IPS DF 4.7 (cell line): ENCODE measurements around the gene SPEF1.
"Not testable (repeated sequence)": the region's sequence is repeated elsewhere in the genome, so short reads cannot be mapped to it uniquely, and the experiment has no call there.

Source experiments
- DNase-seq: peaks from one replicate; pipeline ENCODE4 v3.0.0-alpha.2; 2013; ENCODE audit warnings: low spot score; ENCODE audit errors: extremely low read depth

SPEF1 gene

GRCh38 chr20:3789201-3789600 lies 8.0 kb upstream of the SPEF1 start:
- not testable (repeated sequence) for DNase-seq

GRCh38 chr20:3788685-3789155 lies 7.5 kb upstream of the SPEF1 start:
- no peak for DNase-seq

- DNase-seq, result no peak
Observed at GRCh38 chr20:3787324-3788014, 6.2 kb upstream of the SPEF1 start.

- DNase-seq, result no peak
Observed at GRCh38 chr20:3786665-3787323, 5.5 kb upstream of the SPEF1 start, which contains the start of gene CENPB. Gene CENPB (minus strand): TSS chr20:3786740. CDS start chr20:3786483, 257 bp downstream.

GRCh38 chr20:3786126-3786484 lies 4.9 kb upstream of the SPEF1 start:
- no peak for DNase-seq

GRCh38 chr20:3785240-3786125 lies 4.2 kb upstream of the SPEF1 start:
- no peak for DNase-seq

- no peak for DNase-seq
Observed at GRCh38 chr20:3784863-3785239, 3.6 kb upstream of the SPEF1 start.

- DNase-seq, result no peak
Observed at GRCh38 chr20:3784216-3784853, 3.1 kb upstream of the SPEF1 start.

GRCh38 chr20:3783511-3784195 lies 2.4 kb upstream of the SPEF1 start:
- DNase-seq, result no peak

GRCh38 chr20:3783068-3783489 lies 1.8 kb upstream of the SPEF1 start:
- no peak for DNase-seq

GRCh38 chr20:3782597-3782996 lies 1.3 kb upstream of the SPEF1 start:
- no peak for DNase-seq

- DNase-seq, result no peak
Observed at GRCh38 chr20:3778976-3779375, 2.3 kb downstream of the SPEF1 start.

- DNase-seq, result no peak
Observed at GRCh38 chr20:3777716-3778629, 3.3 kb downstream of the SPEF1 start.

GRCh38 chr20:3777381-3777715 lies 3.9 kb downstream of the SPEF1 start:
- DNase-seq, result no peak

- no peak for DNase-seq
Observed at GRCh38 chr20:3775457-3776108, 5.7 kb downstream of the SPEF1 start.

- no peak for DNase-seq
Observed at GRCh38 chr20:3771552-3772058, 9.6 kb downstream of the SPEF1 start.

GRCh38 chr20:3768342-3769130 lies 12.7 kb downstream of the SPEF1 start:
- no peak for DNase-seq
